HepG2 (cell line): ENCODE results near the gene IGF2. TPM values are rescaled to one million over a fixed set of nuclear protein-coding genes. Genes with fewer than 3 reads are reported as not detected.

ENCODE experiments used
- ATAC-seq: fragments of 200-7000 bp; cut with Tn5 transposase; 3 replicates; pipeline ENCODE4 v1.9.1; 2020; ENCODE audit warnings: mild to moderate bottlenecking, moderate library complexity
- BruUV-seq: library from RNA; stranded (reverse); fragments of 400-500 nt; replicated peaks from 2 replicates; lab custom pipeline; 2021; lab: Mats Ljungman, UMichigan
- CTCF ChIA-PET: fragments of 300-600 bp; formaldehyde crosslinking; extraction: SDS; loops from one replicate; lab custom pipeline; 2021; ENCODE audit warnings: low total read pairs, inconsistent platforms, low intra/inter-chr PET ratio; lab: Yijun Ruan, JAX
- POLR2A ChIA-PET: fragments of 350-600 bp; sonication (Branson Sonifier 250); formaldehyde crosslinking; loops from one replicate; lab custom pipeline; 2020; ENCODE audit warnings: antibody characterized with exemption, inconsistent platforms; lab: Yijun Ruan, JAX
- DNase-seq: peaks from one replicate; pipeline ENCODE4 v3.0.0-alpha.2; 2015; ENCODE audit warnings: low spot score
- FAIRE-seq: peaks from 3 replicates; lab custom pipeline; 2011; peaks lifted over from hg19 to GRCh38; lab: Jason Lieb, UNC
- H2AFZ ChIP-seq: one replicate; pipeline ENCODE4 v1.6.1; 2011; ENCODE audit warnings: low read length, inconsistent platforms
- H3K27ac ChIP-seq: fragments of 300-600 bp; 3 replicates; pipeline ENCODE4 v1.8.0; 2011; ENCODE audit warnings: mixed run types, mild to moderate bottlenecking, mixed read lengths, low read length, inconsistent platforms; ENCODE audit not compliant: insufficient read depth; ENCODE audit errors: extremely low read length
- H3K27me3 ChIP-seq, 2 experiments: fragments of 200-600 bp in 1 of 2; 2 replicates in 1 of 2; 3 replicates in 1 of 2; pipeline versions ENCODE4 v1.6.0 to v1.8.0; 2011; ENCODE audit warnings: low read length in 2 of 2, mild to moderate bottlenecking in 2 of 2, moderate library complexity in 2 of 2, inconsistent platforms in 1 of 2; ENCODE audit not compliant: insufficient read depth in 2 of 2, control insufficient read depth in 1 of 2
- H3K36me3 ChIP-seq, 2 experiments: fragments of 200-600 bp in 1 of 2; replicated peaks in 1 of 2; 2 replicates in 1 of 2; 3 replicates in 1 of 2; pipeline versions ENCODE4 v1.5.1 to v1.8.0; 2011; ENCODE audit warnings: low read length in 2 of 2, inconsistent platforms in 1 of 2; ENCODE audit not compliant: insufficient read depth in 2 of 2, control insufficient read depth in 1 of 2
- H3K4me1 ChIP-seq: 2 replicates; pipeline ENCODE4 v1.5.1; 2012; ENCODE audit warnings: low read length, inconsistent platforms; ENCODE audit not compliant: insufficient read depth
- H3K4me2 ChIP-seq: 2 replicates; pipeline ENCODE4 v1.6.0; 2011; ENCODE audit warnings: low read depth, low read length, inconsistent platforms
- H3K4me3 ChIP-seq, 3 experiments: fragments of 200-600 bp in 1 of 3; sonication (generic), shearing (Covaris generic) in 1 of 3; replicated peaks in 1 of 3; 2 replicates each; pipeline ENCODE4 v1.5.1; 2011 to 2016; ENCODE audit warnings: low read length in 3 of 3, inconsistent platforms in 2 of 3, low read depth in 2 of 3, mild to moderate bottlenecking in 2 of 3, control low read depth in 1 of 3, mixed read lengths in 1 of 3; ENCODE audit not compliant: insufficient read depth in 1 of 3
- H3K79me2 ChIP-seq: one replicate; pipeline ENCODE4 v1.6.1; 2011; ENCODE audit warnings: low read length, inconsistent platforms; ENCODE audit not compliant: insufficient read depth
- H3K9ac ChIP-seq: 2 replicates; pipeline ENCODE4 v1.6.0; 2011; ENCODE audit warnings: mild to moderate bottlenecking, low read depth, low read length, inconsistent platforms; ENCODE audit not compliant: insufficient read depth
- H3K9me3 ChIP-seq: 2 replicates; pipeline ENCODE4 v1.5.1; 2012; ENCODE audit warnings: mild to moderate bottlenecking, low read length
- H4K20me1 ChIP-seq: 2 replicates; pipeline ENCODE4 v1.6.0; 2011; ENCODE audit warnings: inconsistent platforms, mild to moderate bottlenecking, low read length, moderate library complexity; ENCODE audit not compliant: insufficient read depth
- HNRNPK ChIP-seq: fragments of 200-400 bp; formaldehyde crosslinking; IDR thresholded peaks from 2 replicates; pipeline ENCODE4 v1.6.1; 2018; ENCODE audit warnings: low read length, low read depth, moderate library complexity, mild to moderate bottlenecking; ENCODE audit not compliant: poor library complexity, severe bottlenecking
- RARA ChIP-seq: IDR thresholded peaks from 2 replicates; pipeline ENCODE4 v1.6.1; 2016; ENCODE audit warnings: missing genetic modification reagents, missing compliant biosample characterization
- SIX4 ChIP-seq: sonication (generic); formaldehyde crosslinking; IDR thresholded peaks from 2 replicates; pipeline ENCODE4 v1.4.0; 2020; ENCODE audit warnings: missing genetic modification reagents
- STAG1 ChIP-seq: sonication (generic); formaldehyde crosslinking; IDR thresholded peaks from 2 replicates; pipeline ENCODE4 v1.4.0; 2020; ENCODE audit warnings: missing genetic modification reagents
- TEAD3 ChIP-seq: optimal IDR thresholded peaks from 2 replicates; pipeline ENCODE3; 2016; ENCODE audit warnings: borderline replicate concordance
- ZFX ChIP-seq: sonication (generic); formaldehyde crosslinking; IDR thresholded peaks from 2 replicates; pipeline ENCODE4 v1.4.0; 2020; ENCODE audit warnings: mild to moderate bottlenecking, low read depth, missing genetic modification reagents, moderate library complexity
- ZNF432 ChIP-seq: sonication (generic); formaldehyde crosslinking; IDR thresholded peaks from 2 replicates; pipeline ENCODE4 v1.5.0; 2020; ENCODE audit warnings: missing genetic modification reagents, mild to moderate bottlenecking, borderline replicate concordance
- ZNF7 ChIP-seq: IDR thresholded peaks from 2 replicates; pipeline ENCODE4 v1.6.1; 2016; ENCODE audit warnings: missing biosample characterization, missing genetic modification reagents
- ZNF780A ChIP-seq: sonication (generic); formaldehyde crosslinking; IDR thresholded peaks from 2 replicates; pipeline ENCODE4 v1.8.0; 2022; ENCODE audit warnings: mild to moderate bottlenecking, missing genetic modification reagents, moderate library complexity
- ZNF816 ChIP-seq: sonication (generic); formaldehyde crosslinking; IDR thresholded peaks from 2 replicates; pipeline ENCODE4 v1.8.0; 2022; ENCODE audit warnings: missing genetic modification reagents, mild to moderate bottlenecking, borderline replicate concordance
- WGBS: methylation state at CpG from one replicate; pipeline ENCODE4 v1.1.6; 2017; ENCODE audit warnings: low lambda C conversion rate; 5-methylcytosine and 5-hydroxymethylcytosine counted together
- in situ Hi-C: cut with HindIII; loops from 2 replicates; pipeline ENCODE4 v1.10.0; 2017; ENCODE audit warnings: low pct_unique_long_range_greater_than_20kb; ENCODE audit not compliant: extremely low pct_ligation_motif_present
- intact Hi-C: fragments of 100-400 bp; cut with micrococcal nuclease; formaldehyde crosslinking; loops from one replicate; pipeline ENCODE4 v1.10.0; 2022; ENCODE audit not compliant: unreplicated experiment
- polyA plus RNA-seq, 8 experiments: library from polyadenylated mRNA; depleted of rRNA in 3 of 8; stranded (reverse) in 7 of 8; unstranded in 1 of 8; fragments of >200 nt; fragmentation: Illumina TruSeq in 4 of 8; extraction: Trizol in 4 of 8; gene quantifications; 2 replicates each; pipeline versions ENCODE4 v1.2.1 to v1.2.3, GENCODE V29; 2011 to 2016; ENCODE audit warnings: low read depth in 4 of 8, missing spikeins in 1 of 8, mixed read lengths in 1 of 8; ENCODE audit not compliant: insufficient read depth in 1 of 8
- total RNA-seq, 5 experiments: library from RNA; depleted of rRNA; stranded (reverse); fragments of >200 nt; fragmentation: Illumina TruSeq; extraction: Trizol; gene quantifications; 2 replicates each; pipeline ENCODE4 v1.2.3, GENCODE V29; 2016; ENCODE audit warnings: low read depth in 1 of 5

Gene IGF2
- total and polyA plus RNA-seq, 2 of the 13 experiments (the other 11 are each of a cell fraction or from before 2014, with no cell fraction given) = 79.1 to 254 TPM

GRCh38 chr11:2168286-2169004, 29.3 kb upstream of the IGF2 start:
- 42% methylated on average over 20 of the region's 33 CpGs for WGBS
- Histone ChIP-seq H3K4me2 (no peak overlapping the region), H3K36me3 (no peaks in the 10 kb centered on the region), H3K27me3 (peaks cover 39 to 92% of the 10 kb centered on the region in 2 experiments), H4K20me1 (no peaks in the 10 kb centered on the region), H3K4me3 (no peak overlapping the region; a peak in 1 of 6 replicates), H3K27ac (no peak overlapping the region), H3K9me3 (no peaks in the 10 kb centered on the region), H3K79me2 (no peaks in the 10 kb centered on the region), H2AFZ (no peak overlapping the region), H3K4me1 (0 out of 2 replicates have a peak, but pooled peaks cover 10% of the 10 kb centered on the region), H3K9ac (no peak overlapping the region)
- POLR2A ChIA-PET = no interaction called here
- no peak for FAIRE-seq
- no peak for DNase-seq
- in situ Hi-C loops = no loop called here
- no peak for ATAC-seq
- no TSS peak for BruUV-seq
- CTCF ChIA-PET = no interaction called here
- TF ChIP-seq ZNF780A (CRISPR knock-in tag) = no peak
- no peak for TF ChIP-seq ZNF432 (CRISPR knock-in tag)
- no peak for TF ChIP-seq ZNF7 (CRISPR knock-in tag)
- no peak for TF ChIP-seq HNRNPK
- no peak for TF ChIP-seq STAG1
- peak; percentile 32; the same call in 1 of the 2 replicates for TF ChIP-seq ZFX (CRISPR knock-in tag)
- no peak for TF ChIP-seq TEAD3 (CRISPR knock-in tag)
- TF ChIP-seq RARA (CRISPR knock-in tag) = peak; percentile 41; the same call in 1 of the 2 replicates
- no peak for TF ChIP-seq SIX4
- TF ChIP-seq ZNF816 = no peak
- intact Hi-C loops = no loop called here
